ENCODE data around the gene RUNX1.

DNA sequence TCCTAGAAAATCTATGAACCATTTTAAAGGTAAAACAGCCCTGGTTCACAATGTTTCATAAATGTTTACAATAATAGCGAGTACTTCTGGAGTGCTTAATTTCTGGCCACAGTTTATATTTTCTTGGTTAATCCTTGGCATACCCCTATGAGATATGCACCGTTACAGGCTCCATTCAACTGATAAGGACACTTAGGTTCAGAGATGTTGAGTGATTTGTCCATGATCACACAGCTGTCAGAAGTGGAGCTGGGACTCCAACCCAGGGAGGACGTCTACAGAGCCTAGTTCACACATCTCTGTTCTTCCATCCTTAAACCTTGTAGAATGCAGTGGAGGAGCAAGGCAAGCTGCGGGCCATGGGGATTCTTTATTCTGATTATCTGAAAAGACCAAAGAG, 48.4 kb upstream of the RUNX1 start:
- TF ChIP-seq TAF1 (IDR thresholded peaks at IDR 0.05; ENCODE audit: borderline replicate concordance, low read depth, low read length) (no peak), POLR2AphosphoS5 (IDR thresholded peaks at IDR 0.05; ENCODE audit: low read length) (no peak), EP300 (IDR thresholded peaks at IDR 0.05; ENCODE audit: borderline replicate concordance in 1 of 2, control insufficient read depth in 1 of 2, low read depth in 2 of 2, low read length in 2 of 2) (no peak), EZH2 (IDR thresholded peaks at IDR 0.05; ENCODE audit: borderline replicate concordance, control insufficient read depth, low read depth, low read length) (no peak), RAD21 (IDR thresholded peaks at IDR 0.05; ENCODE audit: insufficient read depth, low read depth, low read length) (no peak), CEBPB (IDR thresholded peaks at IDR 0.05; ENCODE audit: borderline replicate concordance in 1 of 2, low read depth in 2 of 2, low read length in 2 of 2) (no peak), SMAD1 (IDR thresholded peaks at IDR 0.05; ENCODE audit: low read depth, partially characterized antibody) (no peak), ATF7 (IDR thresholded peaks at IDR 0.05; ENCODE audit: low read depth) (no peak)
- TF ChIP-seq, protein P1, sequence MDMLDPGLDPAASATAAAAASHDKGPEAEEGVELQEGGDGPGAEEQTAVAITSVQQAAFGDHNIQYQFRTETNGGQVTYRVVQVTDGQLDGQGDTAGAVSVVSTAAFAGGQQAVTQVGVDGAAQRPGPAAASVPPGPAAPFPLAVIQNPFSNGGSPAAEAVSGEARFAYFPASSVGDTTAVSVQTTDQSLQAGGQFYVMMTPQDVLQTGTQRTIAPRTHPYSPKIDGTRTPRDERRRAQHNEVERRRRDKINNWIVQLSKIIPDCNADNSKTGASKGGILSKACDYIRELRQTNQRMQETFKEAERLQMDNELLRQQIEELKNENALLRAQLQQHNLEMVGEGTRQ (IDR thresholded peaks at IDR 0.05; ENCODE audit: borderline replicate concordance, low read depth, low read length), result no peak
- TF ChIP-seq, protein P2, sequence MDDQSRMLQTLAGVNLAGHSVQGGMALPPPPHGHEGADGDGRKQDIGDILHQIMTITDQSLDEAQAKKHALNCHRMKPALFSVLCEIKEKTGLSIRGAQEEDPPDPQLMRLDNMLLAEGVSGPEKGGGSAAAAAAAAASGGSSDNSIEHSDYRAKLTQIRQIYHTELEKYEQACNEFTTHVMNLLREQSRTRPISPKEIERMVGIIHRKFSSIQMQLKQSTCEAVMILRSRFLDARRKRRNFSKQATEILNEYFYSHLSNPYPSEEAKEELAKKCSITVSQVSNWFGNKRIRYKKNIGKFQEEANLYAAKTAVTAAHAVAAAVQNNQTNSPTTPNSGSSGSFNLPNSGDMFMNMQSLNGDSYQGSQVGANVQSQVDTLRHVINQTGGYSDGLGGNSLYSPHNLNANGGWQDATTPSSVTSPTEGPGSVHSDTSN (IDR thresholded peaks at IDR 0.05; ENCODE audit: insufficient replicate concordance, low read depth, low read length), result no peak

Data from GM12878 (cell line).